Fibroblast of peridontal ligament (primary cell): ENCODE measurements around the gene MXD4.
A peak's percentile ranks its signal among the peaks of the same experiment; 100 is the strongest.
"Not testable (repeated sequence)": the region's sequence is repeated elsewhere in the genome, so short reads cannot be mapped to it uniquely, and the experiment has no call there.

Source experiments
- DNase-seq: peaks from one replicate; pipeline ENCODE4 v3.0.0-alpha.2; 2010; ENCODE audit errors: extremely low read depth

Gene MXD4

GRCh38 chr4:2275044-2275397, 13.1 kb upstream of the MXD4 start:
- not testable (repeated sequence) for DNase-seq

DNA sequence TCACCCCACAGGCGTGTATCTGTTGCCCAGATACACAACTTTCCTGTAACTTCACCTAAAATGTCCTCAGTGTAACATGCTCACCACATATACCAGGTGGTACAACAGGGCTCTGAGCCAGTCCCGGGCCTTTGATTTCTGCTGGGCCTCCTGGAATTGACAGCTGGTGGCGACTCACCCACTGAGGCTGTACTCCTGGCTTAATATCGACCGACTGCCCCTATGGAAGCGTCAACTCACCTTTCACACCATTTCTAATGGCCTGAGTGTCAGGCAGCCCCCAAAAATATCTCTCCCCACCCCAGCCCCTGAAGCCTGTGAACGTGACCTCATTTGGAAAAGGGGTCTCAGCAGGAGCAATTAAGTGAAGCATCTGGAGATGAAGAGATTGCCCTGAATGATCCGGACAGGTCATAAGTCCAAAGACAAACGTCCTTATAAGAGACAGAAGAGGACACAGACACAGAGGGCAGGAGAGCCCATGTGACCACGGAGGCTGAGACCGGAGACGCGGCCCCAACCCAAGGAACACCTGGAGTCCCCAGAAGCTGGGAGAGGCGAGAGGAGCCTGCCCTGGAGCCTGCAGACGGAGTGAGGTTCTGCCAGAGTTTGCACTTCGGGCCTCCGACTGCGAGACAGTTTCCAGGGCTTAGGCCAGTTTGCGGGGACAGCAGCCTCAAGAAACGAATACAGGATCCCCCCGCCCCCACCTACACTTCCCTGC, 12.6 kb upstream of the MXD4 start:
- DNase-seq = no peak

DNA sequence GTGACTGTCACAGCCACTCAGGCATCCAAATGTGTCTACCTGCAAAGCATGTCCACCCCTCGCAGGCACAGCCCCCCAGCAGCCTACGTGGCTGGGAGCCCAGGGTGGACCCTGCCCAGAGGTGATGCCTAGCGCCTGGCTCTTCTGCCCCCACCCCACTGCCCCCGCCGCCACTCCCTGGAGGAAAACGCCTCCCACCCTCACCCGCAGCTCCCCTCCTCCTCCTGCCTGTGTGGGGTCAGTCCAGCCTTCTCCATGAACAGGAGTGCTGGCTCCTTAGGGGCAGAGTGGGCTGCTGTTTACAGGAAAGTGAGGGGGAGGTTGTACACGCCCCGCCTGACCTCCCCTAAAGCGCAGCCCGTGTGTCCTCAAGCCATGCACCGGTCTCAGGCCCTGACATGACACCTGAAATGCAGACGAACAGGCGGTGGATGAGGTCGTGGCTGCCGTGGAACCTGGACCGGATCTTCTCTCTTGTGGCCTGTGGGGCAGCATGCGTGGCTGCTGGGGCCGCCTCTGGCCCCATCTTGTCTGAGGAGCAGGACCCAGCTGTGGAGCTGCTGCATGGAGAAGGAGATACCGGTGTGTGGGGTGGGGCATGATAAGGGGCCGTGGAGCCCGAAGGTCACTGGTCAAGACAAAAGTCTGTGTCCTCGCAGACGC, 11.9 kb upstream of the MXD4 start:
- DNase-seq = no peak

DNA sequence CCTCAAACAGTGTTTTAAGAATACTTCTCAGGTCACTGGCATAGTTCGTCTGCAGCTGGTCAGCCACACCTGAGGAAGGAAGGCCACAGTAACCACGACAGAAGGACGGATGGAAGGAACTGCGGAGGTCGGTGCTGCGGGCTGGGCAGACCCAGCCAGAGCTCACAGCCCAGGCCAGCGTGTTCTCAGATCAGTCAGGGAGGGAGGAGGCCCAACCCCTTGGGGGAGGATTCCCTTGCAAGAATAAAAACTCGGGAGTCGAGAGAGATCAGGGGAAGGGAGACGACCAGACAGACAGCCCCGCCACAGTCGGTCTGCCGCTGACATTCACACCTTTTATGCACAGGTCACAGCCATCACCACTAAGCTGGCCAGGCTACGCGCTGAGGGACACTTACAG, 11.3 kb upstream of the MXD4 start:
- no peak for DNase-seq

DNA sequence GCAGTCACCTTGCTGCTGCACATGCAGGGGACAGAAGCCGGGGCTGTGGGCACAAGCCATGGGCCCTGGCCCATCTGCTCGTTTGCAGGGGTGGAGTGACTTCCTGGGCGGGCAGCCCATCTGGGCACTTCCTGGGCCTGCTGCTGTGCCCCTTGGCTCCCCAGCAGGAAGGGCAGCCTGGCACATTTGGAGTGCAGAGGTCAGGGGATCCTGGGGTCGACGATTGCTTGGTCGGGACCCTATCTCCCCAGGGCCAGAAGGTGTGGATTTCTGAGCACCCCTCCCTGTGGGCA, 10.9 kb upstream of the MXD4 start:
- no peak for DNase-seq

GRCh38 chr4:2272026-2272827, 10.3 kb upstream of the MXD4 start:
- no peak for DNase-seq

DNA sequence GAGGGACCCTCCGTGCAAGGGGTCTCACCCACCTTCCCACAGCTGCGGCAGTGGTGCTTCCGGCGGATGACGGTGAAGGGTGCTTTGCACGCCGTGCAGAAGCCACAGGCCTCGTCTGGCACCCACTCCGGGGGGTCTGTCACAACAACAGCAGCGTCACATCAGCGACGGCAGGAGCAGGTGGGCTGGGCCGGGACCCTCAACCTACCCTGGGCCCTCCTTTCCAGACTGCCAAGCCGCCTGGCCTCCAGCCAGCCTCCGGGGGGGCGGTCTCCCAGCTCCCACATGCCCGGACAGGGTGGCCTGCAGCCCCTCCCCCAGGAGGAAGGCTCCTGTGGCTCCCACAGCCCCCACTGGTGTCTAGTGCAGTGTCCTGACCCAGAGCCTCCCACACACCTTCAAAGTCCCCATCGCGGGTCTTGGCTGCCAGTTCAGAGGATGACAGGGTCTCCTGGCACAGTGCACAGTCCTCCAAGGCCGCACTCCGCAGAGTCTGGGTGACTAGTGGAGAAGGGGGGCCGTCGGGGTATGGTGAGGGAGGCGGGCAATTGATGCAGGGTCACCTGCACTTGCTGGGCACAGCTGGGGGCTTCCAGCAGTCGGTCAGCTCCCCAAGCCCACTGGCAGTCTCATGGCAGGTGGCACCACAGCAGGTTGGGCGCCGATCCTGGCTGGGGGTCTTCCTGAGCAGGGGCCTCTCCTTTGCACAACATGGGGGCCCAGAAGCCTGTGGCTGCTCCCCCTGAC, 9.5 kb upstream of the MXD4 start:
- DNase-seq = no peak

GRCh38 chr4:2270341-2271165, 8.6 kb upstream of the MXD4 start:
- no peak for DNase-seq

DNA sequence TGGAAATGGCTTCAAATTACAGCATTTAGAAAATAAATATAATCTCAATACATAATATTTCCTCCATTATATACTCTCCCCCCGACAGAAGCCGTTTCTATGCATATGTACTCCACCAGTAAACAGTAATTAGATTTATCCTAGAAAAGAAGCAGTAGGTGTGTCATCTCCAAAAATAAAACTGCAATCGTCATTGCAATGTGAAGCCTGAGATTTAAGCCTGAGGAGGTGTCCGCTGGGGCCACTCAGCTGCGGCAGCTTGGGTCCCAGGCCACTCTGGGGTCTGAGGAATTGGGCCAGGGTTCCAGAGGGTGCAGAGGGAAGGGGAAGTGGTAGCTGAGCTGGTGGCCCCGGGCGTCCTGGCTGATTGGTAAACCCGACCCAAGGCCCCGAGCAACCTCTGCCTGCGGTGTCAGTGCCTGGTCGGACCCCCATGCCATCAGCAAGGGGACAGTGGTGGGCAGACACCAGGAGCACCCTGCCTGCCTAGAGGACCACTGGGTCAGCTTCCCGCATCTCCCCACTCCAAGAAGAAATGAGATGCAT, 7.8 kb upstream of the MXD4 start:
- DNase-seq = no peak

DNA sequence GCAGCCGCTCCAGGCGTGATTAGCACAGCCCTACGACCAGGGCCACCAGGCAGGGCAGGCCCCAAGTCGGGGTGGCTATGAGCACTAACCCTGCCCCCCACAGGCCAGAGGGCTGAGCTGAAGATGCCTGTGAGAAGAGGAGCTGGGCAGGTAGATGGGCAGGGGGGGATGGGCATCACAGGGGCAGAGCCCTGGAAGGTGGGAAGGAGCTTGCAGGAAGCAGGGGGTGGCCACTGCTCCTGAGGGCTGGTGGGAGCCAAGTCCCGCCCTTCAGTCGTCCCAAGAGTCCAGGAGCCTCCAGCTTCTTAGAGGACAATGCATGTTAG, 7.3 kb upstream of the MXD4 start:
- no peak for DNase-seq

GRCh38 chr4:2268357-2269205, 6.7 kb upstream of the MXD4 start:
- no peak for DNase-seq

DNA sequence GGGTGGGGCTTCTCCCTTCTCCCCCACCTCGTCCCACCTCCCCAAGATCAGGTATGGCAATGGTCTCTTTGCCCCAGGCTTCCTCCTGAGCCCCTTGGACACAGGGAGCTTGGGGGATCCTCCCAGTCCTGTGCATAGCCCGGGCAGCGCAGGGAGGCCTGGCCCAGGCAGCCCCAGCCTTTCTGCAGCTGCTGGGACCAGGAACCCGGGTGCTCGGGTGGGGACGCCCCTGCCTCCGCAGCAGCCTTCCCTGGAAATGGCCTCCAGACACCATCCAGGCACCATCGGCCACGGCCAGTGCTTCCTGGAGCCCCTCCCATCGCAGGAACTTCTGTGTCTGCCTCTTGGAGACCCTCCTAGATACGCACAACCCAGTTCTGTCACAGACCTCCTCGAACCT, 5.9 kb upstream of the MXD4 start:
- no peak for DNase-seq

GRCh38 chr4:2267320-2267811, 5.5 kb upstream of the MXD4 start:
- DNase-seq = no peak

DNA sequence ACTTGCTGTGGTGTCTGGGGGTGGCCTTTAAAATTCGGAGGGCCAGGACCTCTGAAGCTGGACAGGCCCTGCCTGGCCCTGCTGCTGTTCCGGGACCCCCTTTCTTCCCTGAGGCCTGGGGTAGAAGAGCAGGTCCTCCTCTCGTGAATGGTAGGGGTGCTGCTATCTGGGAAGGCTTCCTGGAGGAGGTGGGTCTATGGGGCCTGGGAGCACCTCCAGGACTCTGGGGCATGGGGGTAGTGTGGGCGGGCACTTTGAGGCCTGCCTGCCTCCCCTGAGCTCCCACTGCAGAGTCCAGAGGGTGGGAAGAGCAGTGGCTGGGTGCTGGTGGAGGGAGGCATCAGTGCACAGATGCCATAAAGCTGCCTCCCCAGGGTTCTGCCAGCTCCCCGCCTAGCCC, 4.9 kb upstream of the MXD4 start:
- DNase-seq = no peak

- DNase-seq = peak; percentile 57
Measured at GRCh38 chr4:2266181-2266580, 4.3 kb upstream of the MXD4 start.

- no peak for DNase-seq
Measured at GRCh38 chr4:2265113-2266110, 3.5 kb upstream of the MXD4 start.

- no peak for DNase-seq
Measured at GRCh38 chr4:2264481-2265041, 2.7 kb upstream of the MXD4 start.

- no peak for DNase-seq
Measured at GRCh38 chr4:2263926-2264321, 2.0 kb upstream of the MXD4 start.

DNA sequence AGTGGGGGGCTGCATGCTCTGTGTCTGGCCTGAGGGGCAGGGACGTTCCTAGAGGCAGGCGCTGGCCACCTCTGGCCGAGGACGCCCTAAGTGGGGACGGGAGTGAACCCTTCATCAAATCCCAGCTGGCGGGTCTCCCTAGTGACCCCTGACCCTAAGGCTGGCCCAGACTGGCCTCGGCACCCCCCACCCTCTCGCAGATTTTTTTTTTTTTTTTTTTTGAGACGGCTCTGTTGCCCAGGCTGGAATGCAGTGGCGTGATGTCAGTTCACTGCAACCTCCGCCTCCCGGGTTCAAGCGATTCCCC, 988 bp upstream of the MXD4 start:
- no peak for DNase-seq
